DND-41 (cell line): Measurements from ENCODE around the gene TNIK.

Source experiments
- CTCF ChIP-seq: IDR thresholded peaks from 2 replicates; pipeline ENCODE4 v1.5.1; 2012; ENCODE audit warnings: borderline replicate concordance, low read length, moderate library complexity, mild to moderate bottlenecking; ENCODE audit not compliant: poor library complexity, severe bottlenecking; ENCODE audit errors: extremely low read depth
- EZH2 ChIP-seq: IDR thresholded peaks from 3 replicates; pipeline ENCODE4 v1.6.1; 2012; ENCODE audit warnings: borderline replicate concordance, low read depth, mild to moderate bottlenecking, moderate library complexity, low read length, inconsistent platforms; ENCODE audit not compliant: severe bottlenecking

DNA sequence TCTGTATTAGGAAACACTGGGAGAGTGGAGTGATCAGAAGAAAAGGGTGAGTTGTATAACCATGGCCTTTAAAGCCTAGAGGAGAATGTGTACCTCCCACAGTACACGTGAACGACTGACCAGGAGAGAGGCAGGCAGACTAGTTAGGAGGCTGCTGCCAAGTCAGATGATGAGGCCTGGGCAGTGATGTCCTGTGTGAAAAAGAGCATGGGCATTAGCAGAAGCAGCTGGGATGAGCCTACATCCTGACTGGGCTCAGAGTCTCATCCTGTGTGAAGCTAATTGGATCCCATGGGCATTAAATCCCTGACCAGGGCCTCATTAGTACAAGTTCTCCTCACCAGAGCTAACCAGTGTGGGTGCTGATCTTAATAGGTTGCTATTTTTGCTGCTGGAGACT is 344.5 kb downstream of the TNIK start:
- TF ChIP-seq CTCF = no peak
- no peak for TF ChIP-seq EZH2
